SU-DHL-6 (cell line): ENCODE measurements around the gene BUD13.
"Not testable (repeated sequence)": the region's sequence is repeated elsewhere in the genome, so short reads cannot be mapped to it uniquely, and the experiment has no call there.

Source experiments
- H2AFZ ChIP-seq: fragments of 200-600 bp; sonication (generic); 2 replicates; pipeline ENCODE4 v1.6.1; 2014; ENCODE audit warnings: low read depth, mild to moderate bottlenecking, moderate library complexity, mixed read lengths, antibody characterized with exemption, low read length; ENCODE audit not compliant: severe bottlenecking
- H3F3A ChIP-seq: fragments of 200-600 bp; shearing (Covaris generic); 2 replicates; pipeline ENCODE4 v1.6.0; 2016; ENCODE audit warnings: antibody characterized with exemption, mild to moderate bottlenecking; ENCODE audit not compliant: insufficient read depth
- H3K27ac ChIP-seq: fragments of 200-600 bp; sonication (generic); 2 replicates; pipeline ENCODE4 v1.5.1; 2016; ENCODE audit warnings: low read depth, mild to moderate bottlenecking, low read length, moderate library complexity, mixed read lengths
- H3K27me3 ChIP-seq: fragments of 200-600 bp; sonication (generic), shearing (Covaris generic); 2 replicates; pipeline ENCODE4 v1.6.0; 2014; ENCODE audit warnings: mild to moderate bottlenecking, low read length
- H3K36me3 ChIP-seq: fragments of 200-600 bp; sonication (generic); 2 replicates; pipeline ENCODE4 v1.6.1; 2014; ENCODE audit warnings: mild to moderate bottlenecking, low read length, mixed read lengths
- H3K4me2 ChIP-seq: fragments of 300-600, 200-600 bp; shearing (Covaris generic), sonication (generic); 2 replicates; pipeline ENCODE4 v1.6.0; 2014; ENCODE audit warnings: low read length, low read depth, mild to moderate bottlenecking; ENCODE audit not compliant: poor library complexity, severe bottlenecking
- H3K4me3 ChIP-seq: fragments of 200-600 bp; sonication (generic); 2 replicates; pipeline ENCODE4 v1.5.1; 2014; ENCODE audit warnings: antibody characterized with exemption, low read length, mild to moderate bottlenecking, mixed read lengths; ENCODE audit not compliant: insufficient read depth, poor library complexity, severe bottlenecking
- H3K79me2 ChIP-seq: fragments of 200-600 bp; sonication (generic); 2 replicates; pipeline ENCODE4 v1.6.1; 2014; ENCODE audit warnings: mild to moderate bottlenecking, low read length, moderate library complexity; ENCODE audit not compliant: insufficient read depth
- H3K9ac ChIP-seq: fragments of 200-600 bp; sonication (generic); 2 replicates; pipeline ENCODE4 v1.7.0; 2014; ENCODE audit warnings: mild to moderate bottlenecking, low read length
- H3K9me2 ChIP-seq: fragments of 200-600 bp; sonication (generic); replicated peaks from 2 replicates; pipeline ENCODE4 v1.6.1; 2014; ENCODE audit warnings: low read length; ENCODE audit not compliant: insufficient read depth
- H3K9me3 ChIP-seq: fragments of 200-600 bp; sonication (generic); 2 replicates; pipeline ENCODE4 v1.6.1; 2014; ENCODE audit warnings: low read length, mixed read lengths; ENCODE audit not compliant: insufficient read depth
- H4K20me1 ChIP-seq: fragments of 200-600 bp; sonication (generic); 2 replicates; pipeline ENCODE4 v1.6.1; 2014; ENCODE audit warnings: low read depth, mild to moderate bottlenecking, antibody characterized with exemption, low read length, moderate library complexity, mixed read lengths
- EZH2phosphoT487 ChIP-seq: fragments of 200-600 bp; sonication (generic), shearing (Covaris generic); conservative IDR thresholded peaks from 2 replicates; pipeline ENCODE4 v1.6.1; 2018; ENCODE audit warnings: mild to moderate bottlenecking, antibody characterized with exemption, low read length, moderate library complexity, mixed read lengths
- TF ChIP-seq, protein P1 (sequence below): fragments of 200-600 bp; sonication (generic); IDR thresholded peaks from one replicate; pipeline ENCODE4 v1.5.1; 2017; ENCODE audit warnings: antibody characterized with exemption, mild to moderate bottlenecking, low read length, moderate library complexity; ENCODE audit not compliant: insufficient read depth, poor library complexity, severe bottlenecking

The BUD13 gene

DNA sequence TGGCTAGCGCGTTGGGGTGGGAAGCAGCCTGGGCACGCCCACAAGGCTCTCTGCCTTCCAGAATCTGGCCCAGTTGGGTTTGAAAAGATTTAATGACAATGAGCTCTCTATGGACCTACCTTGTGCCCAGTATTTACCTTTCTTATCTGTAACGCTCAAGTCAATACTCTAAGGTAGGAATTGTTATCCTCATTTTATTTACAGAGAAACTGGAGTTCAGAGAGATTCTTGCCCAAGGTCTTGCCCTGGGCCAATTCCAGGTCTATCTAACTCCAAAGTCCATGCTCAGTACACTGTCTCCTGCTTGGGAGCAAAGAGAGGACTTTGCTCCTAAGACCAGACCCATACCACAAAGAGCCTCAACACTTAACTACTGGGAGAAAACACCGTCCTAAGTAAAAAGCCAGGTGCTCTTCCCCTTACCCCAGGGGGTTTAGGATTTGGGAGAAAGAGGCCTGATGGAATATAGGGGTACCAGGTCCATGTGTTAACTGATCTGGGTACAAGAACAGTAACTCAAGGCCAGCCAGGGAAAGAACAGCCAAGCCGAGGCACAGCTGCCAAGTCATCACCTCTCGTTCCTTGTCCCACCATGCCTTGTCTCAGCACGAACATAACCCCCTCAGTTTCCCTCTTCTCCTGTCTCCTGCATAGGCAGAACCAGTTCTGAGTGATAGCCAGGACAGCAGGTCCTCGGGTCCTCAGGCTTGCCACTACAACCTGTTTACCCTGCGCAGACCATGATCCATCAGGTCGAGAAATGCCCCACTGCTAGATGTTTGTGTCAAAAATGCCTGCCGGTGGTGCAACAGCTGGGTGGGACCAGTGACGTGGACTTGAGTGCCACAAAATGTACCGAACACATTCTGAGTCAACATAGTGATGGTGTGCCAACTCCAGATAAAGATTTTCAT, 35.7 kb upstream of the BUD13 start:
- TF ChIP-seq, protein P1, sequence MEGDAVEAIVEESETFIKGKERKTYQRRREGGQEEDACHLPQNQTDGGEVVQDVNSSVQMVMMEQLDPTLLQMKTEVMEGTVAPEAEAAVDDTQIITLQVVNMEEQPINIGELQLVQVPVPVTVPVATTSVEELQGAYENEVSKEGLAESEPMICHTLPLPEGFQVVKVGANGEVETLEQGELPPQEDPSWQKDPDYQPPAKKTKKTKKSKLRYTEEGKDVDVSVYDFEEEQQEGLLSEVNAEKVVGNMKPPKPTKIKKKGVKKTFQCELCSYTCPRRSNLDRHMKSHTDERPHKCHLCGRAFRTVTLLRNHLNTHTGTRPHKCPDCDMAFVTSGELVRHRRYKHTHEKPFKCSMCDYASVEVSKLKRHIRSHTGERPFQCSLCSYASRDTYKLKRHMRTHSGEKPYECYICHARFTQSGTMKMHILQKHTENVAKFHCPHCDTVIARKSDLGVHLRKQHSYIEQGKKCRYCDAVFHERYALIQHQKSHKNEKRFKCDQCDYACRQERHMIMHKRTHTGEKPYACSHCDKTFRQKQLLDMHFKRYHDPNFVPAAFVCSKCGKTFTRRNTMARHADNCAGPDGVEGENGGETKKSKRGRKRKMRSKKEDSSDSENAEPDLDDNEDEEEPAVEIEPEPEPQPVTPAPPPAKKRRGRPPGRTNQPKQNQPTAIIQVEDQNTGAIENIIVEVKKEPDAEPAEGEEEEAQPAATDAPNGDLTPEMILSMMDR: no peak
- no peak for TF ChIP-seq EZH2phosphoT487
- Histone ChIP-seq H3K27ac (no peak overlapping the region), H3K9ac (no peak overlapping the region)

DNA sequence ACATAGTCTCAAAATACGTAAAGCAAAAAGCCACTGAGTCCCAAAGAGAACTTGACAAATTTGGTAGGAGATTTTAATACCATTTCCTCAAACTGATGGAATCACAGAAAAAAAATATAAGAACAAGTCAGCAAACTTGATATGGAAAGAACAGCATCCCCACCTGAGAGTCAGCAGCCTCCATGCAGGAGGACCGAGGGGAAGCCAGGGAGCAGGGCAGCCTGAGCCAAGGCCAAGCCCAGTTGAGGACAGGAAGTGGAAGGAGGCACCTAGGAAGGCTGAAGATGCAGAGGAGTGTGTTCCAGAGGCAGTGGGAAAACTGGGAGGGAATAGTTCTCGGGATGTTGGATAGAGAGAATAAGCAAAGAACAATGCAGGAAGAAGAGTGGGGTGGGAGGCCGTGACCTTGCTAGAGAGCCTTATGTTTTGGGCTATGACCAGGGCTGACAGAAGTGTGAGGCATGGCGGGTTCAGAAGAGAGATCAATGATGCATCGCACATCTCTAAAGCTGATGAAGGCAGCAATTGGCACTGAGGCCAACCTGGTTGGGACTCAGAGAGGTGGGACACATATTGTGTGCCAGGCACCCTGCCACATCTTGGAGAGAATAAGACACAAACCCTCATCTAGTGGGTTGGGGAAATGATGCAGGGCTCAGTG, 34.9 kb upstream of the BUD13 start:
- H3K27me3 ChIP-seq: no peaks in the 10 kb centered on the region
- no peak overlapping the region for H3K9ac ChIP-seq
- no peak overlapping the region for H3K4me2 ChIP-seq
- no peaks in the 10 kb centered on the region for H3K79me2 ChIP-seq
- H3F3A ChIP-seq: 0 out of 2 replicates have a peak, but pooled peaks cover 2% of the 10 kb centered on the region
- H3K36me3 ChIP-seq: no peaks in the 10 kb centered on the region
- no peaks in the 10 kb centered on the region for H3K9me3 ChIP-seq
- H3K27ac ChIP-seq: no peak overlapping the region
- no peaks in the 10 kb centered on the region for H3K9me2 ChIP-seq
- no peak overlapping the region for H2AFZ ChIP-seq
- H4K20me1 ChIP-seq: no peaks in the 10 kb centered on the region
- no peak overlapping the region for H3K4me3 ChIP-seq
- TF ChIP-seq, protein P1: no peak
- no peak for TF ChIP-seq EZH2phosphoT487

More for the DNA sequence above, 35.7 kb upstream of the BUD13 start:
- H3K4me3 ChIP-seq: no peak overlapping the region
- no peaks in the 10 kb centered on the region for H3K79me2 ChIP-seq
- H3K27me3 ChIP-seq: no peaks in the 10 kb centered on the region
- no peaks in the 10 kb centered on the region for H3K9me3 ChIP-seq
- no peaks in the 10 kb centered on the region for H3K9me2 ChIP-seq
- H4K20me1 ChIP-seq: no peaks in the 10 kb centered on the region
- no peak overlapping the region for H2AFZ ChIP-seq
- no peaks in the 10 kb centered on the region for H3K36me3 ChIP-seq
- no peak overlapping the region for H3K4me2 ChIP-seq
- 0 out of 2 replicates have a peak, but pooled peaks cover 2% of the 10 kb centered on the region for H3F3A ChIP-seq

DNA sequence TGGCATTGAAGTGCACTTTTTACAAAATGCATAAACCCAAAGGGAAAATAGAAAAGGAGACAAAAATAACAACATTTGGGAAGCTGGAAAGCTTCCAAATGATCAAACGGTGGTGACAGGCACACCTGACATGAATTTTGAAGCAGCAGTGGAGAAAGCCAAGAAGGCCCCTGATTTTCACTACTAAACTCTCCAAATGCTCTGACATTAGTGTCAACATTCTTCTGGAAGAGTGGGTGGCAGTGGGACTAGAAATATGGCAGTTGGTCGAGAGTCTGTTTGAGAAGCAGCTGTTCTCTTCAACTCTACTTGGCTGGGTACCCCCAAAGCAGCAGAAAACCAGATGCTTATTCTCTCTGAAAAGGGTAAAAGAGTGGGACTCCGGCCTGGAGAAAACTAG, 31.2 kb upstream of the BUD13 start:
- H3K27ac ChIP-seq: no peak overlapping the region
- no peak overlapping the region for H3K4me2 ChIP-seq
- no peaks in the 10 kb centered on the region for H3K27me3 ChIP-seq
- no peaks in the 10 kb centered on the region for H3K9me2 ChIP-seq
- no peak overlapping the region for H3K4me3 ChIP-seq
- no peaks in the 10 kb centered on the region for H4K20me1 ChIP-seq
- H3K9ac ChIP-seq: no peak overlapping the region
- H3K79me2 ChIP-seq: no peaks in the 10 kb centered on the region
- no peak overlapping the region for H2AFZ ChIP-seq
- H3F3A ChIP-seq: no peaks in the 10 kb centered on the region
- no peaks in the 10 kb centered on the region for H3K36me3 ChIP-seq
- TF ChIP-seq, protein P1: no peak
- no peak for TF ChIP-seq EZH2phosphoT487
- no peaks in the 10 kb centered on the region for H3K9me3 ChIP-seq

DNA sequence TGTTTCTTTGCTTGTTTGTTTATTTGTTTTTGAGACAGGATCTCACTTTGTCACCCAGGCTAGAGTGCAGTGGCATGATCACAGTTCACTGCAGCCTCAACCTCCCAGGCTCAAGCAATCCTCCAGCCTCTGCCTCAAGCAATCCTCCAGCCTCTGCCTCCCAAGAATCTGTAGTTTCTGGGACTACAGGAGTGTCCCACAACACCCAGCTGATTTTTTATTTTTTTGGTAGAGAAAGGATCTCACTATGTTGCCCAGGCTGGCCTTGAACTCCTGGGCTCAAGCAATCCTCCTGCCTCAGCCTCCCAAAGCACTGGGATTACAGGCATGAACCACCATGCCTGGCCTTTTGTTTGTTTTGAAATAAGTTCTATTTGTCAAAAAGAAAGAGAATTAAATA, 28.9 kb upstream of the BUD13 start:
- not testable (repeated sequence) for H2AFZ ChIP-seq, H4K20me1 ChIP-seq, H3K9me2 ChIP-seq, H3K36me3 ChIP-seq, H3K9ac ChIP-seq, H3K4me3 ChIP-seq, H3F3A ChIP-seq, H3K79me2 ChIP-seq, H3K27me3 ChIP-seq, H3K9me3 ChIP-seq, H3K27ac ChIP-seq, H3K4me2 ChIP-seq
